ENCODE results near the gene VOPP1. TPM values are rescaled to one million over a fixed set of nuclear protein-coding genes. Genes with fewer than 3 reads are reported as not detected.

Gene VOPP1
- total and polyA plus RNA-seq, 2 donors (not counting 1 experiment from before 2014, with no cell fraction given), result 52.1 to 70.7 TPM

DNA sequence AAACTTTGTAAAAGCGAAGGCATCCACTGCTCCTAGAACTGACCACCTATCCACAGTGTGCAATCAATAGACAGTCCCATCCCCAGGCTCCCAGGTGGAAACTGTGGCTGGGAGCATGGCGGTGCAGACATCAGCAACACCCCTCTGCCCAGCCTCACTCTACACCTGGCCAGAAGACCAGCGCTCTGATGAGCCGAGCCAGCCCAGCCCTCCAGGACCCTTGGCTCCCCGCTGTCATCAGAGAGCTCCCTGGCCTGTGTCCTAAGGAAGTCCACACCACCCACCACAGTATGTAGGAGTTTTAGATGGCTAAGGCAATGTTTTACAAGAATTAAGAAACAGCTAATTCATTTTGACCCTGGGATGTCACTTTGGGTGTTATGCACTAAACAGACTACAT is 81.0 kb downstream of the VOPP1 start:
- no peak for DNase-seq (ENCODE audit: low read depth in 2 of 2)
- peaks cover 2% of the 10 kb centered on the region for H3K36me3 ChIP-seq (ENCODE audit: control insufficient read depth, insufficient read depth, low read length)
- no peak overlapping the region for H3K27ac ChIP-seq (ENCODE audit: insufficient read depth, low read length)
- no peaks in the 10 kb centered on the region for H4K20me1 ChIP-seq (ENCODE audit: control insufficient read depth, extremely low read depth, insufficient read depth, low read length)
- no peak overlapping the region for H3K9ac ChIP-seq (ENCODE audit: insufficient read depth, low read length)
- H3K9me3 ChIP-seq (ENCODE audit: control insufficient read depth, insufficient read depth, low read depth, low read length), result no peaks in the 10 kb centered on the region
- no peak for TF ChIP-seq EZH2 (IDR thresholded peaks at IDR 0.05; ENCODE audit: low read length, missing control alignments)
- no peak for TF ChIP-seq CTCF (conservative IDR thresholded peaks at IDR 0.05 in 1 of 2, IDR thresholded peaks at IDR 0.05 in 1 of 2; ENCODE audit: low read depth in 1 of 2, low read length in 2 of 2)
- no peaks in the 10 kb centered on the region for H3K27me3 ChIP-seq (ENCODE audit: control insufficient read depth, insufficient read depth, low read length)
- no peak overlapping the region for H3K4me2 ChIP-seq (ENCODE audit: extremely low read depth, insufficient read depth, low read length)
- no peaks in the 10 kb centered on the region for H3K79me2 ChIP-seq (ENCODE audit: control insufficient read depth, insufficient read depth, low read length)
- H3K4me1 ChIP-seq (ENCODE audit: control insufficient read depth, extremely low read depth, insufficient read depth, low read length), result no peaks in the 10 kb centered on the region
- no peak overlapping the region for H2AFZ ChIP-seq (ENCODE audit: low read length)
- no peak overlapping the region for H3K4me3 ChIP-seq (replicated peaks in 1 of 4; ENCODE audit: control extremely low read depth in 1 of 4, insufficient read depth in 1 of 4, low read depth in 3 of 4, low read length in 4 of 4)

- DNase-seq (ENCODE audit: low read depth in 2 of 2), result no peak
- H2AFZ ChIP-seq (ENCODE audit: low read length), result no peak overlapping the region
- H3K4me3 ChIP-seq (replicated peaks in 1 of 4; ENCODE audit: control extremely low read depth in 1 of 4, insufficient read depth in 1 of 4, low read depth in 3 of 4, low read length in 4 of 4), result no peak overlapping the region
- H4K20me1 ChIP-seq (ENCODE audit: control insufficient read depth, extremely low read depth, insufficient read depth, low read length), result no peaks in the 10 kb centered on the region
- H3K4me2 ChIP-seq (ENCODE audit: extremely low read depth, insufficient read depth, low read length), result no peak overlapping the region
- TF ChIP-seq CTCF (conservative IDR thresholded peaks at IDR 0.05 in 1 of 2, IDR thresholded peaks at IDR 0.05 in 1 of 2; ENCODE audit: low read depth in 1 of 2, low read length in 2 of 2) (no peak), EZH2 (IDR thresholded peaks at IDR 0.05; ENCODE audit: low read length, missing control alignments) (no peak)
- H3K9ac ChIP-seq (ENCODE audit: insufficient read depth, low read length), result no peak overlapping the region
- H3K27me3 ChIP-seq (ENCODE audit: control insufficient read depth, insufficient read depth, low read length), result no peaks in the 10 kb centered on the region
- no peaks in the 10 kb centered on the region for H3K4me1 ChIP-seq (ENCODE audit: control insufficient read depth, extremely low read depth, insufficient read depth, low read length)
- H3K36me3 ChIP-seq (ENCODE audit: control insufficient read depth, insufficient read depth, low read length), result peaks cover 2% of the 10 kb centered on the region
- H3K79me2 ChIP-seq (ENCODE audit: control insufficient read depth, insufficient read depth, low read length), result no peaks in the 10 kb centered on the region
- no peaks in the 10 kb centered on the region for H3K9me3 ChIP-seq (ENCODE audit: control insufficient read depth, insufficient read depth, low read depth, low read length)
- H3K27ac ChIP-seq (ENCODE audit: insufficient read depth, low read length), result no peak overlapping the region
These were observed 82.2 kb downstream of the VOPP1 start for GRCh38 chr7:55490099-55490498.

GRCh38 chr7:55489552-55489951 is 82.8 kb downstream of the VOPP1 start:
- H3K36me3 ChIP-seq (ENCODE audit: control insufficient read depth, insufficient read depth, low read length), result peaks cover 2% of the 10 kb centered on the region
- DNase-seq (ENCODE audit: low read depth in 2 of 2), result no peak
- TF ChIP-seq CTCF (conservative IDR thresholded peaks at IDR 0.05 in 1 of 2, IDR thresholded peaks at IDR 0.05 in 1 of 2; ENCODE audit: low read depth in 1 of 2, low read length in 2 of 2) (no peak), EZH2 (IDR thresholded peaks at IDR 0.05; ENCODE audit: low read length, missing control alignments) (no peak)

More at GRCh38 chr7:55489552-55489951, 82.8 kb downstream of the VOPP1 start:
- Histone ChIP-seq H2AFZ (ENCODE audit: low read length) (no peak overlapping the region), H3K27ac (ENCODE audit: insufficient read depth, low read length) (no peak overlapping the region), H3K27me3 (ENCODE audit: control insufficient read depth, insufficient read depth, low read length) (no peaks in the 10 kb centered on the region), H3K4me2 (ENCODE audit: extremely low read depth, insufficient read depth, low read length) (no peak overlapping the region), H4K20me1 (ENCODE audit: control insufficient read depth, extremely low read depth, insufficient read depth, low read length) (no peaks in the 10 kb centered on the region), H3K4me3 (replicated peaks in 1 of 4; ENCODE audit: control extremely low read depth in 1 of 4, insufficient read depth in 1 of 4, low read depth in 3 of 4, low read length in 4 of 4) (no peak overlapping the region), H3K4me1 (ENCODE audit: control insufficient read depth, extremely low read depth, insufficient read depth, low read length) (no peaks in the 10 kb centered on the region), H3K9me3 (ENCODE audit: control insufficient read depth, insufficient read depth, low read depth, low read length) (no peaks in the 10 kb centered on the region), H3K9ac (ENCODE audit: insufficient read depth, low read length) (no peak overlapping the region), H3K79me2 (ENCODE audit: control insufficient read depth, insufficient read depth, low read length) (no peaks in the 10 kb centered on the region)
